D721Med (cell line): ENCODE measurements around the gene TRMT112.

ENCODE experiments used
- DNase-seq: peaks from one replicate; pipeline ENCODE4 v3.0.0; 2011; ENCODE audit warnings: low spot score; ENCODE audit not compliant: insufficient read length
- FAIRE-seq: peaks from 2 replicates; lab custom pipeline; 2011; peaks lifted over from hg19 to GRCh38; lab: Jason Lieb, UNC
- TF ChIP-seq, protein P1 (sequence below): IDR thresholded peaks from 2 replicates; pipeline ENCODE4 v1.5.1; 2012; ENCODE audit warnings: mild to moderate bottlenecking, control low read depth; ENCODE audit not compliant: insufficient read depth; ENCODE audit errors: missing control alignments

The TRMT112 gene

DNA sequence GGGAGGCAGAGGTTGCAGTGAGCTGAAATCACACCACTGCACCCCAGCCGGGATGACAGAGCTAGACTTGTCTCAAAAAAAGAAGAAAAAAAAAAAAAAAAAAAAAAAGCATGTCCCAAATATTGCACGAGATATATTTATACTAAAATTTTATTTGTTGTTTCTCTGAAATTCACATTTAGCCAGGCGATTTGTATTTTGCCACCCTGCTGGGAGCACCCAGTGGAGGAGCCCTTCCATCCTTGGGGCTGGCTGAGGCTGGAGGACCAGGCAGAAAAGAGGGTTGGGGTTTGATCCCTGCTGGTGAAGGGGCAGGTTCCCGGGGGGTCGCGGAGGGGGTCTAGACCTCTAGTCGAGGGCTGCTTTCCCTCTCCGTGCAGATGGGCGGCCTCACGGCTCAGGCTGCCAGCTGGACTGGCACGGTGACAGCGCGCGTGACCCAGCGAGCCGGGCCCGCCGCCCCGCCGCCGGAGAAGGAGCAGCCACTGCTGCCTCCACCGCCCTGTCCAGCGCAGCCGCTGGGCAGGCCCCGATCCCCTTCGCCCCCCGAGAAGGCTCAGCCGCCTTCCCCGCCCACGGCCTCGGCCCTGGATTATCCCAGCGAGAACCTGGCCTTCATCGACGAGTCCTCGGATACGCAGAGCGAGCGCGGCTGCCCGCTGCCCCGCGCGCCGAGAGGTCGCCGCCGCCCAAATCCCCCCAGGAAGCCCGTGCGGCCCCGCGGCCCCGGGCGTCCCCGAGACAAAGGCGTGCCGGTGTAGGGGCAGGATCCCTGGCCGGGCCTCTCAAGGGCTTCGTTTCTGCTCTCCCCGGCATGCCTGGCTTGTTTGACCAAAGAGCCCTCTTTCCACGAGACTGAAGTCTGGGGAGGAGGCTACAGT, 18.2 kb downstream of the TRMT112 start:
- TF ChIP-seq, protein P1, sequence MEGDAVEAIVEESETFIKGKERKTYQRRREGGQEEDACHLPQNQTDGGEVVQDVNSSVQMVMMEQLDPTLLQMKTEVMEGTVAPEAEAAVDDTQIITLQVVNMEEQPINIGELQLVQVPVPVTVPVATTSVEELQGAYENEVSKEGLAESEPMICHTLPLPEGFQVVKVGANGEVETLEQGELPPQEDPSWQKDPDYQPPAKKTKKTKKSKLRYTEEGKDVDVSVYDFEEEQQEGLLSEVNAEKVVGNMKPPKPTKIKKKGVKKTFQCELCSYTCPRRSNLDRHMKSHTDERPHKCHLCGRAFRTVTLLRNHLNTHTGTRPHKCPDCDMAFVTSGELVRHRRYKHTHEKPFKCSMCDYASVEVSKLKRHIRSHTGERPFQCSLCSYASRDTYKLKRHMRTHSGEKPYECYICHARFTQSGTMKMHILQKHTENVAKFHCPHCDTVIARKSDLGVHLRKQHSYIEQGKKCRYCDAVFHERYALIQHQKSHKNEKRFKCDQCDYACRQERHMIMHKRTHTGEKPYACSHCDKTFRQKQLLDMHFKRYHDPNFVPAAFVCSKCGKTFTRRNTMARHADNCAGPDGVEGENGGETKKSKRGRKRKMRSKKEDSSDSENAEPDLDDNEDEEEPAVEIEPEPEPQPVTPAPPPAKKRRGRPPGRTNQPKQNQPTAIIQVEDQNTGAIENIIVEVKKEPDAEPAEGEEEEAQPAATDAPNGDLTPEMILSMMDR = no peak
- FAIRE-seq = no peak
- DNase-seq = no peak

DNA sequence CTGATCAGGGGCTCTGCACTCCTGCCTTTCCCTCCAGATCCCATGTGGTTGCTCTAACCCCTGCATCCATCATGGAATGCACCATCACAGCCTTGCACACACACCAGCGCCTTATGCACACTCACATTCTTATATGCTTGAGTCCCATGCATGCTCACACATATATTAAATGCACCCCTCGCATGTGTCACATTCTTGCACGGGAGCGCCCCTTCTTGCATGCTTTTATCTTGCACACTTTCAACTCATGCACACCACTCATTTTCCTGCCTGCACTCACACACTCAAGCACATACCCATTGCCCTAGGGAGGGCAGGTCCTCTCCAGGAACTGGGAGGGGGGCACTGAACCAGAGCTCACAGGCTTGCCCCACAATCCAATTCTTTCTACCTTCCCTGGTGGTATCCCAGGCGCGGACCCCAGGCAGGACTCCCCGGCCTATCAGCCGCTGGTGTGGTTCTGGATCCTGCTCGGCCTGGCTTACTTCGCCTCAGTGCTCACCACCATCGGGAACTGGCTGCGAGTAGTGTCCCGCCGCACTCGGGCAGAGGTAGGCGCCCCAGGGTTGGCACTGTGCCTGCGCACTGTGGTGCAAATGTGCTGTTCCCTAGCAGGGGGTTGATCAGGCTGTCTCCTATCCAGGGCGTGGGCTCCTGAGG, 19.5 kb downstream of the TRMT112 start:
- TF ChIP-seq, protein P1 = no peak
- DNase-seq (no peak), FAIRE-seq (no peak)

DNA sequence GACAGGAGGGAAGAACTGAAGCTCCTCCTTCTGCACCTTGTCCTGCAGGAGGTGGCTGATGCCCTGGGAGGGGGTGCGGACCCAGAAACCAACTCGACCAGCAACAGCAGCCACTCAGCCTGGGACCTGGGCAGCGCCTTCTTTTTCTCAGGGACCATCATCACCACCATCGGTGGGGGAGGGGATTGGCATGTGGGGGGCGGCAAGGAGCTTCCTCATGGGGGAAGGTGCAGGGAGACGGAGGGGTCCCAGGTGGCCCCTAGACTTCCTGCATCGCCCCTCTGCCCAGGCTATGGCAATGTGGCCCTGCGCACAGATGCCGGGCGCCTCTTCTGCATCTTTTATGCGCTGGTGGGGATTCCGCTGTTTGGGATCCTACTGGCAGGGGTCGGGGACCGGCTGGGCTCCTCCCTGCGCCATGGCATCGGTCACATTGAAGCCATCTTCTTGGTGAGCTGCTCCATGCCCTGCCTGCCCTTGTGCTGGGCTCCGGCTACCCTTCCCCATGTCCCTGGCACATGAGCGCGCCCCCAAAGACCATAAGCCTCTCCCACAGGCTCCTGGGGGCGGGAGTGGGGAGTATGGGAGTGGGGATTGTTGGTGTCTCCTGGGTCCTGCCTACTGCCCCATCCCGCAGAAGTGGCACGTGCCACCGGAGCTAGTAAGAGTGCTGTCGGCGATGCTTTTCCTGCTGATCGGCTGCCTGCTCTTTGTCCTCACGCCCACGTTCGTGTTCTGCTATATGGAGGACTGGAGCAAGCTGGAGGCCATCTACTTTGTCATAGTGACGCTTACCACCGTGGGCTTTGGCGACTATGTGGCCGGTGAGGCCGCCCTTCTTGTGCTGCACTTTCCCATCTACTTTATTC, 20.3 kb downstream of the TRMT112 start:
- DNase-seq = no peak
- TF ChIP-seq, protein P1 = no peak
- FAIRE-seq = no peak

DNA sequence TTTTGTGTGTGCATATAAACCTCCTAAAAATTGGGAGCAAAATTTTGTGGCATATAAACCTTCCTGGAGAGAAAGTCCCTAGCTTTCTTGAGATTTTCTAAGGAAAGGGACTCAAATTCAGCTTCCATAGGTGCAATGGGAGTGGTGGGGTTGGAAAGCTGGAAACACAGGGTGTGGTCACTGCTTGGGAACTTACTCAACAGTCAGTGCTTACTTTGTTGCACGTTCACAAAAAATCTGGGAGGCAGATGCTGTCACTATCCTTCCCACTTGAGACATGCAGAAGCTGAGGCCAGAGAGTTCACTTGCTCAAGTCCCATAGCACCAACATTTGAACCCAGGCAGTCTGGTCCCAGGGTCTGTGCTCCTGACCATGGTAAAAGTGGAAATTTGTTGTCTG, 21.1 kb downstream of the TRMT112 start:
- FAIRE-seq (no peak), DNase-seq (no peak)
- TF ChIP-seq, protein P1 = no peak

DNA sequence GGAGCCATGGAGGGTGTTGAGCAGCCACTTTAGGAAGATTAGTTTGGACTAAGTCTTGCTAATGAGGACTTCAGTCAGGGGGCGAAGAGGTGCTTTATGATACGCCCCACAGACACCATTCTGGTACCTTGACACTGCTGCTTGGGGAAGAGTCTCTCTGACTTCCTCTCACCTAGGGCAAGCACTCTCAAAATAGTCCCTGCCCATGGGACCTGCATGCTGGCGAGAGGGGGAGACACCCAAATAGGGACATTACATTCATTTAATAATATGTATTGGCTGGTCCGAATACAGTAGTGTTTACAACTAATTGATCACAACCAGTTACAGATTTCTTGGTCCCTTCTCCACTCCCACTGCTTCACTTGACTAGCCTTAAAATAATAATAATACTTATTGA, 21.6 kb downstream of the TRMT112 start:
- no peak for DNase-seq
- no peak for FAIRE-seq
- TF ChIP-seq, protein P1 = no peak

DNA sequence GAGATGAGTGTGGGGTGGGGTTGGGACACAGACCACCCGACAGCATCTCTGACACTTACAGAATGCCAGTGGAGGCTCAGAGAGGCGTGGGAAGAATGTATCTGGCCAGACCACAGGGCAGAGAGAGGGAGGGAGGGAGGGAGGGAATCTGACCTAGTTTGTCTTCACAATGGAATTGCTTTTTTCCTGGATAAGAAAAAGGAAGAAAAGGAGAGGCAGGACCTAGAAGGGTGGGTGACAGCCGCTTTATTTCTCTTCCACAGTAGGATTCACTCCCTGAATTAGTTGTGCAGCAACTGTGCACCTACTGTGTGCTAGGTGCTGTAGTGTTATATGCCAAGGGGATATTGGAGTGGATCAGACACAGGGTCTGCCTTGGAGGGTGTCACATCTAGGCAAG, 22.6 kb downstream of the TRMT112 start:
- FAIRE-seq (no peak), DNase-seq (no peak)
- TF ChIP-seq, protein P1 = no peak
